NCI-H446 (cell line): ENCODE data around the gene NLRC3.
"Not testable (repeated sequence)": the region's sequence is repeated elsewhere in the genome, so short reads cannot be mapped to it uniquely, and the experiment has no call there.

Experiments
- DNase-seq, 2 experiments: peaks; one replicate each; lab custom pipeline; 2025; lab: John Stamatoyannopoulos, UW

Gene NLRC3

GRCh38 chr16:3513892-3514583 is 63.2 kb downstream of the NLRC3 start:
- DNase-seq, result no peak

DNA sequence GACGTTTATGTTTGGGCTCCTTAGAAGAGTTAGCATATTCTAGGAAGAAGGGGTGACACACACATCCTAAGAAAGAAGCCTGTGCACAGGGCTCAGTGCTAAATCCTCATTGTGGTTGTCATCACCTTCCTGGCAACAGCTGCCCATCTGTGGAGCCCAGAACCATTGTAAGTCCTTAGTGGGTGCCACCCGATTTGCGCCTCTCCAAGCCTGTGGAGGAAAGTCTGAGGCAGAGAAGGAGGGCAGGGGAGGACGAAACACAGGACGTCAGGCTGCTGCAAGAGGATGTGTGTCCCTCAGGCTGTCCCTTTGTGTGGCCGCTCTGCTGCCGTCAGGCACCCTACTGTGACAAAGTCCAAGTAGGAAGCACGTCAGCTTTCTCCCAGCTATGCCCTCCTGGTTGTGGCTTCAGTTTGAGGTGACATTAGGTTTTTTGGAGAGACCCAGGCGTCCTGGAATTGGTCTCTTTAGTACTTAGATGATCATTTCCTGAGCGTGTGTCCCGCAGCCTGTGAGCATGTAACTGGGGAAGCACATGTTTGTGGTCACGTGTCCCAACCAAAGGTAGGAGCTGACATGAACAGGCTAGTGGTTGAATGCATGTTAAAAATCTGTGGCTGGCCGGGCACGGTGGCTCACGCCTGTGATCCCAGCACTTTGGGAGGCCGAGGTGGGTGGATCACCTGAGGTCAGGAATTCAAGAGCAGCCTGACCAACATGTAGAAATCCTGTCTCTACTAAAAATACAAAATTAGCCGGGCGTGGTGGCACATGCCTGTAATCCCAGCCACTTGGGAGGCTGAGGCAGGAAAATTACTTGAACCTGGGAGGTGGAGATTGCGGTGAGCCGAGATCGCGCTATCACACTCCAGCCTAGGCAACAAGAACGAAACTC is 65.7 kb downstream of the NLRC3 start:
- no peak for DNase-seq

DNA sequence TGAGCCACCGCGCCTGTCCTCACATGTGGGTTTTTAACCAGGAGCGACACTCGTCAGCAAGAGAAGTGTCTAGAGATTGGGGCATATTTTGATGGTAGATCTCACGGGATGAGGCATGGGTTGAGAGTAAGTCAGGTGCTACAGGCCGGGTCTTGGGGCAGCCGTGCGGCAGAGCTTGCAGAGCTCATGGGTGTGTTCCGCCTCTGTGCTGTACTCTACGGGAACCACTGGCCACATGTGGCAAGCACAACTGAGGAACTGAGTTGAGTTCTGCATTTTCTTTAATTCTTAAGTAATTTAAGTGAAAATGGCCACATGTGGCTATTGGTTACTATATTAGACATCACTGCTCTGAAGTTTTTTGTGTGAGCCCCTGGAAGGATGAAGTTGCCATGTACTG is 66.8 kb downstream of the NLRC3 start:
- DNase-seq, result no peak

DNA sequence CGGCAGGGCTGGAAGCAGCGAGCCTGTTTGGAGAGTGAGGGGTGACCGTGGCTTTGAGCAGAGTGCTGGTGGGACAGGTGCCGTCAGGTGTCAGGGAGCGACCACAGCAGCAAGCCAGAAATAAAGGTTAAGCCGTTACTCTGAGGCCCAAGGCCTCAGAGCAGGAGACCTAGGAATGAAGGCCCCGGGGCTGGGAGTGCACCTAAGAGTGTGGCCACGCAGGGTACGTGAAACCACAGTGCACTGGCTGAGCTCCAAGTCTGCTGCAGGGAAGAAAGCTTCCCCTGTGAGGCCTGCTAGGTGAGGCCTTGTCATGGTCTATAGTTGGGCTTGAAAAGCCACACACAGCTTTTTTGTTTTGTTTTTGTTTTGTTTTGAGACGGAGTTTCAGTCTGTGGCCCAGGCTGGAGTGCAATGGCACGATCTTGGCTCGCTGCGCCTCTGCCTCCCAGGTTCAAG is 67.7 kb downstream of the NLRC3 start:
- DNase-seq, result no peak

- no peak for DNase-seq
Measured at GRCh38 chr16:3508736-3509135, 68.5 kb downstream of the NLRC3 start.

DNA sequence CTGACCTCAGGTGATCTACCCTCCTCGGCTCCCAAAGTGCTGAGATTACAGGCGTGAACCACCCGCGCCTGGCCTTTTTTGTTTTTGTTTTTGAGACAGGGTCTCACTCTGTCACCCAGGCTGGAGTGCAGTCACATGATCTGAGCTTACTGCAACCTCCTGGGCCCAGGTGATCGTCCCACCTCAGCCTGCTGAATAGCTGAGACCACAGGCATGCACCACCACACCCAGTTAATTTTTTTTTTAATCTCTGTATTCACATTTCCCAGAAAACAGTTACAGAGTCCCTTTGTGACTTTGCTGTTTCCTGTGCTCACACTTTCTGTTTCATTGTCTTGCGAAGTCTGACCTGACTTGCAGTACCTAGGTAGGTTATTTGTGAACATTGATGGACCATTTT is 73.7 kb downstream of the NLRC3 start:
- DNase-seq, result no peak

- DNase-seq, result no peak
Measured at GRCh38 chr16:3501783-3502400, 75.3 kb downstream of the NLRC3 start.

DNA sequence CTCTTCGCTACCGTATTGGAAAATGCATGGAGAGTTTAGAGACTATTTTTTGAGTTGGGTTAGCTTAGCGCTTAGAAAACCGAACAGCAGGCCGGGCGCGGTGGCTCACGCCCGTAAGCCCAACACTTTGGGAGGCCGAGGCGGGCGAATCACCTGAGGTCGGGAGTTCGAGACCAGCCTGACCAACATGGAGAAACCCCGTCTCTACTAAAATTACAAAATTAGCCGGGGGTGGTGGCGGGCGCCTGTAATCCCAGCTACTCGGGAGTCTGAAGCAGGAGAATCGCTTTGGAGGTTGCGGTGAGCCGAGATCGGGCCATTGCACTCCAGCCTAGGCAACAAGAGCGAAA is 75.8 kb downstream of the NLRC3 start:
- not testable (repeated sequence) for DNase-seq

DNA sequence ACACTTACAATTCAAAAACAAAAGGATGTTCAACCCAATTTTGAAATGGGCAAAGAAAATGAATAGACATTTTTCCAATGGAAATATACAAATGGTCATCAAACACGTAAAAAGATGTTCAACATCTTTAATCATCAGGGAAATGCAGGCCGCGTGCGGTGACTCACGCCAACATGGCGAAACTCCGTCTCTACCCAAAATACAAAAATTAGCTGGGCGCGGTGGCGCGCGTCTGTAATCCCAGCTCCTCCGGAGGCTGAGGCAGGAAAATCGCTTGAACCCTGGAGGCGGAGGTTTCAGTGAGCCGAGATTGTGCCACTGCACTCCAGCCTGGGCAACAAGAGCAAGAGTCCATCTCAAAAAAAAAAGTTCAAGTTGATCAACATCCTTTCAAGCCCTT is 78.2 kb downstream of the NLRC3 start:
- DNase-seq, result no peak

- no peak for DNase-seq
Measured at GRCh38 chr16:3497771-3498170, 79.4 kb downstream of the NLRC3 start.

DNA sequence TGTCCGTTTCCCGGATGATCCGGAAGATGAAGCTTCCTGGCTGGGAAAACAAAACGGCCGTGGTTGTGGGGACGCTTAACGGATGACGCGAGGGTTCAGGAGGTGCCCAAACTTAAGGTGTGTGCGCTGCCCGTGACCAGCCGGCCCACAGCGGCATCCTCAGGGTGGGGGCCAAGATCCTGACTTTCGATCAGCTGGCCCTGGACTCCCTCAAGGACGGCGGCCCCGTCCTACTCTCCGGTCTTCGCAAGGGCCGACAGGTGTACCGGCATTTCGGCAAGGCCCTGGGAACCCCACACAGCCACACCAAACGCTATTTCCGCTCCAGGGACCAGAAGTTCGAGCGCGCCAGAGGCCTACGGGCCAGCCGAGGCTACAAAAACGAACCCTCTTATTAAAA is 80.8 kb downstream of the NLRC3 start:
- no peak for DNase-seq

DNA sequence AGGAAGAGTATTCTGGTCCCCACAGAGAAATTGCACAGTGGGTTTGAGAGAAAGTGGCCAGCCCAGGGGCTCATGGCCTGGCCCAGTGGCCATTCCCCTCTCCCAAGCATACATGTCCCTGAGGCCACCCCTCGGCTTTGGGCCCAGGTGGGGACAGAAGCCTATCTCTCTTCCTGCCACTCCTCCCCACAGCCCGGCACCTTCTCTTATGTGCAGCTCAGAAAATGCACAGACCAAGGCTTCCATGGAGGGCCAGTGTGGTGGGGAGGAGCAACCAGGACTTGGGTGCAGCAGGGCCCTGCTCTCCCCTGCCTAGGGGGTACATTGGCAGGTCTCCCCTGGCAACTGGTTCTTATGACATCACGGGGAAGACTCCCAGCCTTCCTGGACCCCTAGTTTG is 82.0 kb downstream of the NLRC3 start, which contains the start of gene C16orf90:
Gene C16orf90 (minus strand): TSS at position 314 of the 400 bp plus-strand sequence. CDS start 68 bp downstream, at position 246.
- no peak for DNase-seq

GRCh38 chr16:3494386-3494973 is 82.7 kb downstream of the NLRC3 start:
- no peak for DNase-seq

DNA sequence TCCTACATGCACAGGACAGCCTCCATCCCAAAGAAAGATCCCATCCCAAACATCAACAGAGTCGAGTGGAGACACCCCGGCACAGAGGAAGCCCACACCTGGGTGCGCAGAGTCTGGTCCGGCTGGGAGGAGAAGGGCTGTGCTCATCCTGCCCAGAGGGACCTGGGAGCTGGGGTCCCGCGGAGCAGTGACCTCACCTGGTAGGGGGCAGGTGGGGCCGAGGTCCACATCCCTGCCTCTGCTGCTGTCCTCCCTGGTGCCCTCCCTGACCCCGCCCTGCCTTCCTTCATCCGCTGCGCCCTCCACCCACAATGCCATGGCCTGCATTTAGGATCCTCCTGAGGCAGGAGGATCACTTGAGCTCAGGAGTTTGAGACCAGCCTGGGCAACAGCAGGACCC is 84.8 kb downstream of the NLRC3 start:
- no peak for DNase-seq

DNA sequence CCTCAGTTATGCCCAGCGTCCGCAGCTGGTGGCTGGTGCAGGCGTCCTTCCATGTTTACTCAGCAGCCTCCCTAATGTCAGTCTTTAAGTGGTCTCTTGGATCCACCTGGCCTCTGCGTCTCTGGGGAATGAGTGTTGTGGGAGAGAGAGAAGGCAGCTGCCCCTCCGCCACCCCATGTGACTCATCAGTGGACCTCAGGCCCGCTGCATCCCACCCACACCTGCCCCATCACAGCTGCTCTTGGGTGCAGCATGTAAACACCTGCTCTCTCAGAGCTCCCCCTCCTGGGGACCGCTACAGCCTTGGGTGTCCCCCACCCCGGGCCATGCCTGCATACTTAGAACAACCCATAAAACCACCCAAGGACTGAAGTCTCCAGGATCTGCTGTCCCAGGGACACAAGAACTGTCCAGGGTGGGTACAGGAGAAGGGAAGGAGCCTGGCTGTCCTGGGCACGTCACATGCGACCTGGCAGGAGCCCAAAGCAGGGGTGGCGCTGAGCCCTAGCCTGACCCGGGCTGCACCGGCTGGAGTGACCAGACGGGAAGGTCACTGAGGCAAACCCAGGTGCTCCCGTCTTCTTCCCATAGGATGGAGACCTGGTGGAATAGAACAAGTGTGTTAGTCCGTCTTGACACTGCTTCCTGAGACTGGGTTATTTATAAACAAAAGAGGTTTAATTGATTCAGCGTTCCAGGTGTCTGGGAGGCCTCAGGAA is 86.1 kb downstream of the NLRC3 start:
- DNase-seq, result no peak
